GM19023 (cell line): ENCODE data around the gene FBXL20.
"Not testable (repeated sequence)": the region's sequence is repeated elsewhere in the genome, so short reads cannot be mapped to it uniquely, and the experiment has no call there.

Experiments used
- ATAC-seq: cut with Tn5 transposase; IDR thresholded peaks from one replicate; pipeline ENCODE4 v1.9.1; 2021; ENCODE audit warnings: mild to moderate bottlenecking, moderate library complexity; ENCODE audit not compliant: unreplicated experiment

The FBXL20 gene

GRCh38 chr17:39391448-39391847 is 10.0 kb downstream of the FBXL20 start:
- ATAC-seq, result no peak

DNA sequence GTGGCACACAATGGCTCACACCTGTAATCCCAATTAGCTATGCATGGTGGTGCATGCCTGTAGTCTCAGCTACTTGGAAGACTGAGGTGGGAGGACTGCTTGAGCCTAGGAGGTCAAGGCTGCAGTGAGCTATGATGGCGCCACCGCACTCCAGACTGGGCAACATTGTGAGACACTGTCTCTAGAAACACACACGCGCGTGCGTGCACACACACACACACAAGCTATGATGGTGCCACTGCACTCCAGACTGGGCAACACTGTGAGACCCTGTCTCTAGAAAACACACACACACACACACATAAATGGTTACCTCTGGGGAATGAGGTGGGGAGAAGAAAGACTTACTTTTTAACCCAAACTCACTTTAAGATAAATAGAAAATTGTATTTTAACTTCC is 16.4 kb downstream of the FBXL20 start:
- ATAC-seq, result no peak

DNA sequence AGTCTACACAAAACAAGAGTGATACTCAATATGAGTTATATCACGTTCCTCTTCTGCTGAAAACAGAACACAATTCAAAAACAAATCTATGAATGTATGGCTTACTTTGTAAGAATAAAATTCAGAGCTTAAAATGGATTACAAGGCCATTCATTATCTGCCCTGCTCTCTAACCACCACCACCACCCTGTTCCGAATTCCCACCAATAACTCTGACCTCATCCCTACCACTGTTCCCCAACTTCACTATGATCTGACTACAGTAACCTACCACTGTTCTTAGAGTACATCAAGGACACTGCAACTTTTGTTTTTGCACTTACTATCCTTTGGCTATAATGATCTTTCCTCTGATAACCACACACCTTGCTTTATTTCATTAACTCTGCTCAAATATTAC is 21.3 kb downstream of the FBXL20 start:
- no peak for ATAC-seq

DNA sequence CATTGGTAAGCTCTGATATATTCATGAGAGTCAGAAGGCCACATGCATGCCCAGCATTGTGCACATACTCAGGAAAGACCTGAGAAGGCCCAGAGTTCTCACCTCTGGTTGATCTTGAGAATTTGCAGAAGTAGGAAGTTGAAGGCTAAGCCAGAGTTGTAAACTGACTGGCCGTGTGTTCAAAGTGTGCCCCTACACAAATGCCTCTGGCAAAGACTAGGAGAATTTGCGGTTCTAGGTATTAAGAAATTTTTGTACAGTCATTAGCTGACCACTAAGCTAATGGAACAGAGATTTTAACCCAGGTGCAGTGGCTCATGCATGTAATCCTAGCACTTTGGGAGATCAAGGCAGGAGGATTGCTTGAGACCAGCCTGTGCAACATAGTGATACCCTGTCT is 25.0 kb downstream of the FBXL20 start:
- ATAC-seq, result no peak

DNA sequence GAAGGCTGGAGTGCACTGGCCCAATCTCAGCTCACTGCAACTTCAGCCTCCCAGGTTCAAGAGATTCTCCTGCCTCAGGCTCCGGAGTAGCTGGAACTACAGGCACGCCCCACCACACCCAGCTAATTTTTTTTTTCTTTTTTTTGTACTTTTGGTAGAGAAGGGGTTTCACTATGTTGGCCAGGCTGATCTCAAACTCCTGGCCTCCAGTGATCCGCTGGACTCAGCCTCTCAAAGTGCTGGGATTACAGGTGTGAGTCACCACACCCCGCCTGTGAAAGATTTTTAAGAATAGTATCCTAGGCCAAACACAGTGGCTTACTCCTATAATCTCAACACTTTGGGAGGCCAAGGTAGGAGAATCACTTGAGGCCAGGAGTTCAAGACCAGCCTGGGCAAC is 33.6 kb downstream of the FBXL20 start:
- ATAC-seq, result not testable (repeated sequence)

DNA sequence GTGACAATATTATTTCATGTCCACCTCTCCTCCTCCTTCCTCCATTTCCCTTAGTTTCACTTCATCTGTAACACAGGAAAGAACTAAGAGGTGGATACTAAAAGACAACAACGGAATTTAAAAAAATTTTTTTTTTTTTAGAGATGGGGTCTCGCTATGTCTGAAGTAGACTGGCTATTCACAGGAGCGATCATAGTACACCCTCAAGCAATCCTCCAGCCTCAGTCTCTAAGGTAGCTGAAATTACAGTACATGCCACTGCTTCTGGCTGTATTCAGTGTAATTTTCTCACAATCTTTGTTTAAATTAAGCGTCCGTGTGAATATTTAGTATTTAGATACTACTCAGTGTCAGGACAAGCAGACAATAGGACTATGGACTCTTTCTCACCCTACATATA is 35.6 kb downstream of the FBXL20 start:
- no peak for ATAC-seq

DNA sequence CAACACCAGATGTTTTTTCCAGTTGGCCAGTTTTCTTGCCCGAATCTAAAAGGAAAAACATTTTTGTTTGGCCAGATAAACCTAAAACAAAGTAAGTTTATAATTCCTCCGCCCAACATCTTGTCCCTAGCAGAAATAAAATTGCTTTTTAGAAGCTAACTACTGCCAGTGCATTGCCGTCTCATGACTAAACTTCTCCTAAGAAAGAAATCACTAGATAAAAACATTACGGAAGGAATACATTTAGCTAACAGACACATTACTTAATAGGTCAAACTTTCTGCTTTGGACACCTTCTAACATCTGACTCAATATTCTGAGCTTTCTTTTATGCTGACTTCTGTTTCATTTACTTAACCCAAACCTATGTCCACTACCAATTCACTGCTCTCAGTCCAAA is 36.2 kb downstream of the FBXL20 start:
- ATAC-seq, result no peak

GRCh38 chr17:39364236-39365025 is 37.0 kb downstream of the FBXL20 start:
- no peak for ATAC-seq

GRCh38 chr17:39361064-39361463 is 40.4 kb downstream of the FBXL20 start:
- ATAC-seq, result no peak

DNA sequence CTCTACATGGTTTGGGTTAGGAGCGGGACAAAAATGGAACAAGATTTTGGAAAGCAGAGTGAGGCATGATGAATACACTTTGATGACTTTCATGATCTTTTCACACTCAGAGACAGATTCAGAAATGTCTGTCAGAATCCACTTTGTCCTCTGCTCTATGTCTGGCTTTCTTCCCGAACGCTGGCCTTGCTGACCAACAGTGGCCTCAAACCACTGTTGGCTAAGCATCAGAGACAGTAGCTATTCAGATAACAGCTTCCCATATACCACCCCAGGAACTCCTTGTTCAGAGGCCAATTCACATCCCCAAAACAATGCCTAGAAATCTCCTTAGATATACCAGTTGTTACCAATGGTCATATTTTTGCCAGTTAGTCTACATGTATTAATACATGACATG is 40.9 kb downstream of the FBXL20 start:
- ATAC-seq, result no peak

GRCh38 chr17:39359994-39360393 is 41.4 kb downstream of the FBXL20 start:
- ATAC-seq, result no peak

- no peak for ATAC-seq
Measured at GRCh38 chr17:39357986-39358385, 43.4 kb downstream of the FBXL20 start.

GRCh38 chr17:39357488-39357887 is 43.9 kb downstream of the FBXL20 start:
- no peak for ATAC-seq

GRCh38 chr17:39352986-39353385 is 48.4 kb downstream of the FBXL20 start:
- no peak for ATAC-seq

DNA sequence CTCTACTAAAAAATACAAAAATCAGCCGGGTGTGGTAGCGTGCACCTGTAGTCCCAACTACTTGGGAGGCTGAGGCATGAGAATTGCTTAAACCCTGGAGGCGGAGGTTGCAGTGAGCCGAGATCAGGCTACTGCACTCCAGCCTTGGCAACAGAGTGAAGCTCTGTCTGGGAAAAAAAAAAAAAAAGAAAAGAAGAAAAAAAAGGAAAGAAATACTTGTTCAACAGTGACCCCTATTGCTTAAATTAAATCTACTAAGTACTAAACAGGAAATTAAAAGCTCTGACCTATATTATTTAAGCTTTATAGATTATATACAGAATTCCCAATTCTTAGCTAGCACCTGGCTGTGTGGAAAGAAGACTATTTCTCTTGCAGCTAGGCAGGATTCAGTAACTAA is 48.9 kb downstream of the FBXL20 start:
- no peak for ATAC-seq

DNA sequence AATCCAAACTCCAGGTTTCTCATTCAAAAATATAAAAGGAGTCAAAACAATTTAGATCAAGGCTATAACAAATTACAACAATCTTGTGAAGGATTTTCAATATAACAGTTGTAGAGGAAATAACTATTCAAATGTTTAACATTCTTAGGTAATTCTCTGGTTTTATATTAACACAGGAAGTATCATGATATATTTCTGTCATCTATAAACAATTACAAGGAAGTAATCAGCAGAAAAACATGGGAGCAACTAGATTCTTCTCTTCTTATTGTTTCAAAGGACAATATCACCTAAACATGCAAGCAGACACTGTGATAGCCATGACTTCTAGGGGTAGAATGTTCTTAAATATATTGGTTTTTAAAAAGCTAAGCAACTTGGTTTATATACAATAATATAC is 49.9 kb downstream of the FBXL20 start:
- no peak for ATAC-seq

DNA sequence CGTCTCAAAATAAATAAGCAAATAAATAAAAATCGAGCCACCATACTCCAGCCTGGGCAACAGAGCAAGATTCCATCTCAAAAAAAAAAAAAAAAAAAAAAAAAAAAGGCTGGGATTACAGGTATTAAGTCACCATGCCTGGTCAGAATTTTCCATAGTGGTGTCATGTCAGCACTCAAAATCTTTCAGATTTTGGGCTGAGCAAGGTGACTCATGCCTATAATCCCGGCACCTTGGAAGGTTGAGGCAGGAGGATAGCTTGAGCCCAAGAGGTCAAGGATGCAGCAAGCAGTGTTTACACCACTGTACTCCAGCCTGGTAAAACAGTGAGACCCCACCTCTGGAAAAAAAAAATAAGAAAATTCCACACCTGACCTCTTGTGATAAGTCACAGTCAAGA is 52.2 kb downstream of the FBXL20 start:
- no peak for ATAC-seq

DNA sequence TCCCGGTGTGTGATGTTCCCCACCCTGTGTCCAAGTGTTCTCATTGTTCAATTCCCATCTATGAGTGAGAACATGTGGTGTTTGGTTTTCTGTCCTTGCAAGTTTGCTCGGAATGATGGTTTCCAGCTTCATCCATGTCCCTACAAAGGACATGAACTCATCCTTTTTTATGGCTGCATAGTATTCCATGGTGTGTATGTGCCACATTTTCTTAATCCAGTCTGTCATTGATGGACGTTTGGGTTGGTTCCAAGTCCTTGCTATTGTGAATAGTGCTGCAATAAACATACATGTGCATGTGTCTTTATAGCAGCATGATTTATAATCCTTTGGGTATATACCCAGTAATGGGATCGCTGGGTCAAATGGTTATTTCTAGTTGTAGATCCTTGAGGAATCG is 54.6 kb downstream of the FBXL20 start:
- not testable (repeated sequence) for ATAC-seq

DNA sequence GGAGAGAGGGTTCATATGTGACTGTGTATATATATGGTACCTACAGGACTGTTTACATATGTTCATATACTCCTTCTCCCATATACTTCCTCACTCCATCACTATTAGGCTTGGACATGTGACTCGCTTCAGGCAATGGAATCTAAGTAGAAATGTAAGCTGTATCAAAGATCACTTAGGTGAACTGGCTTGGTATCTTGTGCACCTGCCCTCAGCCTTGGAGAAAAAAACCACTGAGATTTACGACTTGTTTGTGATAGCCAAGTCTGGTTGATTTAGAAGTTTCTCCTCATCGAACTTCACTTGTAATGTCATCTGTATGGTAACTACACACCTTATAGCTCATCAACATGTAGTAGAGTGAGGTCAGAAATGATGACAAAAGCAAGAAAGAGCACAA is 59.9 kb downstream of the FBXL20 start:
- no peak for ATAC-seq

GRCh38 chr17:39340731-39341130 is 60.7 kb downstream of the FBXL20 start:
- no peak for ATAC-seq

GRCh38 chr17:39339272-39339671 is 62.2 kb downstream of the FBXL20 start:
- ATAC-seq, result no peak

GRCh38 chr17:39337649-39338048 is 63.8 kb downstream of the FBXL20 start:
- ATAC-seq, result not testable (repeated sequence)

DNA sequence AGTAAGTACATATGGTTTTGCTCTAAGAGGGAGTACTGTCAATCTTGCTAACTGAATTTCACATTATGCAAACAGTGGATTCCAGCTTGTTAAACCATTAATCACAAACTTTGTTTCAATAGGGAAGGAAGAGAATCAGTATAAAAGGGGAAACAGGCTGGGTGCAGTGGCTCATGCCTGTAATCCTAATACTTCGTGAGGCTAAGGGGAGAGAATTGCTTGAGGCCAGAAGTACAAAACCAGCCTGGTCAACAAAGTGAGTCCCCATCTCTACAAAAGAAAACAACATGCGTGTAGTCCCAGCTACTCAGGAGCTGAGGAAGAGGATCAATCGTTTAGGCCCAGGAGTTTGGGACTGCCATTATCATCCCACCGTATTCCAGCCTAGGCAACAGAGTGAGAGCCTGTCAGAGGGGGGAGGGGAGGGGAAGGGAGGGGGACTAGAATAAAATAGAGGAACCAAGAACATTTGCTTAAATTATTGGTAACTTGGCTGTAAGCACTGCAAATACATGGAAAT is 65.7 kb downstream of the FBXL20 start:
- no peak for ATAC-seq
